WTC11 (cell line): ENCODE measurements around the gene IQCF6.

ENCODE experiments used
- ZNF219 ChIP-seq: sonication (generic); formaldehyde crosslinking; IDR thresholded peaks from 2 replicates; pipeline ENCODE4 v1.8.0; 2023; ENCODE audit warnings: missing genetic modification reagents, mild to moderate bottlenecking, borderline replicate concordance
- TF ChIP-seq, protein P1 (sequence below): fragments of 200-600 bp; IDR thresholded peaks from 2 replicates; pipeline ENCODE4 v1.8.0; 2022; ENCODE audit warnings: antibody characterized with exemption
- TF ChIP-seq, protein P2 (sequence below): sonication (generic); formaldehyde crosslinking; IDR thresholded peaks from 2 replicates; pipeline ENCODE4 v1.8.0; 2022; ENCODE audit warnings: mild to moderate bottlenecking, missing genetic modification reagents

DNA sequence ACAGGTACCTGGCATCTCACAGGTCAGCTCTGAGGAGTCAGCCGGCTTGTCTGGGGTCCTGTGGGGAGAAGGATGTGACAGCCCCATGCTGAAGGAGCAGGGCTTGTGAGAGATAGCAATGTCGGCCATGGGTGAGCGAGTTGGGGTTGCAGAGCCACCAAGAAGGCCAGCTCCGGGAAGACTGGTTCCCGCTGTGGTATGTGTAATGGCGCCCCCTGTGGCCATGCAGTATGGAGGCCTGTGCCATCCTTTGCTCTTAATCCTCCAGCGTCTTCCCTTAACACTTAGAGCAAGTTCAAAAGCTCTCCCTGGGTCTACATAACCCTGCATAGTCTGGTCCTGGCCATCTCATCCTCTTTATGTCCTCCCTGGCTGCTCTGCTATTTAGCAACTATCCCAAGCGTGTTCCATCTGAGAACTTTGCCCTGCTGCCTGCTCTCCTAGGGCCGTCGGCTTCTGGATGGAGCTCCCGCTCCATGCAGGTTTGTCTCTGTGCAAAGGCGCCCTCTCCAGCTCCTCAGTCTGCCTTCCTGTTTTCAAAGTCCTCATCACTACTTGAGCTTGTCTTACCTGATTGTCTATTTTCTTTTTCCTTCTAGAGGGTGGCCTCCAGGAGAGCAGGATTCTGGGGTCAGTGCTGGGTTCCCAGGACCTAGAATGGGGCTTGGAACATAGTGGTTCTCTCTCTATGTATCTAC, 40.8 kb upstream of the IQCF6 start:
- TF ChIP-seq, protein P1, sequence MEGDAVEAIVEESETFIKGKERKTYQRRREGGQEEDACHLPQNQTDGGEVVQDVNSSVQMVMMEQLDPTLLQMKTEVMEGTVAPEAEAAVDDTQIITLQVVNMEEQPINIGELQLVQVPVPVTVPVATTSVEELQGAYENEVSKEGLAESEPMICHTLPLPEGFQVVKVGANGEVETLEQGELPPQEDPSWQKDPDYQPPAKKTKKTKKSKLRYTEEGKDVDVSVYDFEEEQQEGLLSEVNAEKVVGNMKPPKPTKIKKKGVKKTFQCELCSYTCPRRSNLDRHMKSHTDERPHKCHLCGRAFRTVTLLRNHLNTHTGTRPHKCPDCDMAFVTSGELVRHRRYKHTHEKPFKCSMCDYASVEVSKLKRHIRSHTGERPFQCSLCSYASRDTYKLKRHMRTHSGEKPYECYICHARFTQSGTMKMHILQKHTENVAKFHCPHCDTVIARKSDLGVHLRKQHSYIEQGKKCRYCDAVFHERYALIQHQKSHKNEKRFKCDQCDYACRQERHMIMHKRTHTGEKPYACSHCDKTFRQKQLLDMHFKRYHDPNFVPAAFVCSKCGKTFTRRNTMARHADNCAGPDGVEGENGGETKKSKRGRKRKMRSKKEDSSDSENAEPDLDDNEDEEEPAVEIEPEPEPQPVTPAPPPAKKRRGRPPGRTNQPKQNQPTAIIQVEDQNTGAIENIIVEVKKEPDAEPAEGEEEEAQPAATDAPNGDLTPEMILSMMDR: peak; percentile 76
- TF ChIP-seq, protein P2, sequence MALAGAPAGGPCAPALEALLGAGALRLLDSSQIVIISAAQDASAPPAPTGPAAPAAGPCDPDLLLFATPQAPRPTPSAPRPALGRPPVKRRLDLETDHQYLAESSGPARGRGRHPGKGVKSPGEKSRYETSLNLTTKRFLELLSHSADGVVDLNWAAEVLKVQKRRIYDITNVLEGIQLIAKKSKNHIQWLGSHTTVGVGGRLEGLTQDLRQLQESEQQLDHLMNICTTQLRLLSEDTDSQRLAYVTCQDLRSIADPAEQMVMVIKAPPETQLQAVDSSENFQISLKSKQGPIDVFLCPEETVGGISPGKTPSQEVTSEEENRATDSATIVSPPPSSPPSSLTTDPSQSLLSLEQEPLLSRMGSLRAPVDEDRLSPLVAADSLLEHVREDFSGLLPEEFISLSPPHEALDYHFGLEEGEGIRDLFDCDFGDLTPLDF: no peak
- no peak for TF ChIP-seq ZNF219 (CRISPR knock-in tag)
